Endothelial cell of umbilical vein (primary cell): ENCODE measurements around the gene CPNE9. TPM values are rescaled to one million over a fixed set of nuclear protein-coding genes. Genes with fewer than 3 reads are reported as not detected.
A peak's percentile ranks its signal among the peaks of the same experiment; 100 is the strongest.

Experiments used
- Bru-seq: library from RNA; stranded (reverse); fragments of 400-500 nt; gene quantifications from one replicate; lab custom pipeline; 2021; lab: Mats Ljungman, UMichigan
- BruChase-seq, 2 experiments: library from RNA; stranded (reverse); fragments of 400-500 nt; gene quantifications; one replicate each; lab custom pipeline; 2021; lab: Mats Ljungman, UMichigan
- BruUV-seq: library from RNA; stranded (reverse); fragments of 400-500 nt; replicated peaks from 2 replicates; lab custom pipeline; 2021; lab: Mats Ljungman, UMichigan
- CTCF ChIA-PET: fragments of 300-600, 350-600 bp; sonication (Branson Sonifier 250); formaldehyde crosslinking; loops from one replicate; lab custom pipeline; 2021; ENCODE audit warnings: antibody characterized with exemption, inconsistent platforms; lab: Charles Lee
- POLR2A ChIA-PET: fragments of 300-600, 350-600 bp; sonication (Branson Sonifier 250); formaldehyde crosslinking; loops from one replicate; lab custom pipeline; 2021; ENCODE audit warnings: antibody characterized with exemption, inconsistent platforms; lab: Charles Lee
- DNase-seq: peaks from one replicate; pipeline ENCODE4 v3.0.0-alpha.2; 2011; ENCODE audit warnings: low read depth, low spot score
- FAIRE-seq: peaks from 2 replicates; lab custom pipeline; 2011; peaks lifted over from hg19 to GRCh38; lab: Jason Lieb, UNC
- H2AFZ ChIP-seq: 2 replicates; pipeline ENCODE4 v1.6.0; 2012; ENCODE audit warnings: low read depth, low read length, control low read depth, inconsistent platforms
- H3K27ac ChIP-seq: 2 replicates; pipeline ENCODE4 v1.5.1; 2011; ENCODE audit warnings: low read depth, mild to moderate bottlenecking, control low read depth, low read length, moderate library complexity; ENCODE audit not compliant: insufficient read depth
- H3K27me3 ChIP-seq, 2 experiments: 2 replicates each; pipeline versions ENCODE4 v1.6.0 to v1.6.1; 2011; ENCODE audit warnings: low read length in 2 of 2, mixed read lengths in 1 of 2; ENCODE audit not compliant: control insufficient read depth in 2 of 2, insufficient read depth in 2 of 2
- H3K36me3 ChIP-seq, 2 experiments: 2 replicates in 1 of 2; 3 replicates in 1 of 2; pipeline ENCODE4 v1.5.1; 2011; ENCODE audit warnings: low read length in 2 of 2, mild to moderate bottlenecking in 1 of 2, moderate library complexity in 1 of 2; ENCODE audit not compliant: control insufficient read depth in 2 of 2, insufficient read depth in 2 of 2; ENCODE audit errors: extremely low read depth in 1 of 2
- H3K4me1 ChIP-seq: 3 replicates; pipeline ENCODE4 v1.5.1; 2011; ENCODE audit warnings: mild to moderate bottlenecking, low read length; ENCODE audit not compliant: control insufficient read depth, insufficient read depth; ENCODE audit errors: extremely low read depth
- H3K4me2 ChIP-seq: 2 replicates; pipeline ENCODE4 v1.6.1; 2011; ENCODE audit warnings: low read length, control low read depth, mixed read lengths; ENCODE audit not compliant: insufficient read depth
- H3K4me3 ChIP-seq, 3 experiments: fragments of 200-600 bp in 1 of 3; sonication (generic), shearing (Covaris generic) in 1 of 3; replicated peaks in 1 of 3; 2 replicates each; pipeline ENCODE4 v1.5.1; 2011 to 2016; ENCODE audit warnings: control low read depth in 3 of 3, low read length in 3 of 3, mild to moderate bottlenecking in 2 of 3, inconsistent platforms in 1 of 3, low read depth in 1 of 3, moderate library complexity in 1 of 3; ENCODE audit not compliant: insufficient read depth in 1 of 3
- H3K79me2 ChIP-seq: 2 replicates; pipeline ENCODE4 v1.6.0; 2012; ENCODE audit warnings: low read length, inconsistent platforms; ENCODE audit not compliant: control insufficient read depth, insufficient read depth
- H3K9ac ChIP-seq: replicated peaks from 2 replicates; pipeline ENCODE3; 2011; ENCODE audit warnings: low read length, control low read depth; ENCODE audit not compliant: insufficient read depth; ENCODE audit errors: extremely low read depth
- H3K9me1 ChIP-seq: replicated peaks from 3 replicates; pipeline ENCODE4 v1.6.0; 2011; ENCODE audit warnings: mild to moderate bottlenecking, low read length; ENCODE audit not compliant: control insufficient read depth, insufficient read depth; ENCODE audit errors: extremely low read depth
- H3K9me3 ChIP-seq: replicated peaks from 2 replicates; pipeline ENCODE4 v1.5.1; 2012; ENCODE audit warnings: low read length, inconsistent platforms; ENCODE audit not compliant: control insufficient read depth, insufficient read depth
- H4K20me1 ChIP-seq: replicated peaks from 2 replicates; pipeline ENCODE3; 2011; ENCODE audit warnings: mild to moderate bottlenecking, low read length; ENCODE audit not compliant: control insufficient read depth, insufficient read depth; ENCODE audit errors: extremely low read depth
- EZH2 ChIP-seq: IDR thresholded peaks from 2 replicates; pipeline ENCODE4 v1.6.1; 2012; ENCODE audit warnings: borderline replicate concordance, low read depth, mild to moderate bottlenecking, moderate library complexity, low read length, inconsistent platforms; ENCODE audit not compliant: severe bottlenecking
- FOS ChIP-seq: IDR thresholded peaks from 2 replicates; pipeline ENCODE4 v1.6.1; 2011; ENCODE audit warnings: mild to moderate bottlenecking, low read length, moderate library complexity, borderline replicate concordance; ENCODE audit not compliant: insufficient read depth
- GATA2 ChIP-seq: IDR thresholded peaks from 2 replicates; pipeline ENCODE4 v1.7.0; 2011; ENCODE audit warnings: low read depth, mild to moderate bottlenecking, moderate library complexity, mixed read lengths, low read length; ENCODE audit not compliant: insufficient read length, insufficient read depth
- JUN ChIP-seq: IDR thresholded peaks from 2 replicates; pipeline ENCODE4 v1.6.1; 2011; ENCODE audit warnings: borderline replicate concordance, low read depth; ENCODE audit not compliant: insufficient read length, insufficient read depth
- POLR2AphosphoS5 ChIP-seq: IDR thresholded peaks from 2 replicates; pipeline ENCODE4 v1.6.1; 2012; ENCODE audit warnings: low read depth, mild to moderate bottlenecking, control low read depth, low read length, moderate library complexity; ENCODE audit not compliant: insufficient read depth
- dilution Hi-C: fragments of 300-500 bp; cut with MboI; formaldehyde crosslinking; loops from one replicate; pipeline ENCODE4 v1.15.0; 2019; ENCODE audit warnings: low sequenced_read_pairs; ENCODE audit not compliant: extremely low pct_ligation_motif_present
- intact Hi-C: fragments of 100-400 bp; cut with micrococcal nuclease; formaldehyde crosslinking; loops from one replicate; pipeline ENCODE4 v1.10.0; 2022
- long read RNA-seq: library from polyadenylated mRNA; stranded (forward); transcript quantifications from one replicate; pipeline ENCODE4 v2.0.0, GENCODE V29; 2021
- polyA minus RNA-seq, 3 experiments: library from RNA; depleted of rRNA, polyadenylated mRNA; stranded (reverse); fragments of >200 nt; gene quantifications; 1 replicate in 1 of 3; 2 replicates in 2 of 3; pipeline ENCODE4 v1.2.3, GENCODE V29; 2011
- polyA plus RNA-seq, 4 experiments: library from polyadenylated mRNA; depleted of rRNA in 3 of 4; stranded (reverse) in 3 of 4; unstranded in 1 of 4; fragments of >200 nt; gene quantifications; 2 replicates each; pipeline versions ENCODE4 v1.2.1 to v1.2.3, GENCODE V29; 2011 to 2012; ENCODE audit warnings: missing spikeins in 1 of 4
- total RNA-seq: library from RNA; stranded (reverse); gene quantifications from 2 replicates; pipeline ENCODE4 v1.2.3, GENCODE V29; 2021

Gene CPNE9, protein sequence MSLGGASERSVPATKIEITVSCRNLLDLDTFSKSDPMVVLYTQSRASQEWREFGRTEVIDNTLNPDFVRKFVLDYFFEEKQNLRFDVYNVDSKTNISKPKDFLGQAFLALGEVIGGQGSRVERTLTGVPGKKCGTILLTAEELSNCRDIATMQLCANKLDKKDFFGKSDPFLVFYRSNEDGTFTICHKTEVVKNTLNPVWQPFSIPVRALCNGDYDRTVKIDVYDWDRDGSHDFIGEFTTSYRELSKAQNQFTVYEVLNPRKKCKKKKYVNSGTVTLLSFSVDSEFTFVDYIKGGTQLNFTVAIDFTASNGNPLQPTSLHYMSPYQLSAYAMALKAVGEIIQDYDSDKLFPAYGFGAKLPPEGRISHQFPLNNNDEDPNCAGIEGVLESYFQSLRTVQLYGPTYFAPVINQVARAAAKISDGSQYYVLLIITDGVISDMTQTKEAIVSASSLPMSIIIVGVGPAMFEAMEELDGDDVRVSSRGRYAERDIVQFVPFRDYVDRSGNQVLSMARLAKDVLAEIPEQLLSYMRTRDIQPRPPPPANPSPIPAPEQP
- total RNA-seq (not detected in 2 replicates), polyA plus RNA-seq (not detected in 2 replicates), polyA minus RNA-seq (not detected in 2 replicates), Bru-seq, nascent RNA (percentile 4 among the genes with signal in this experiment), BruChase-seq, experiment 1, labeled RNA remaining after a 6-hour chase (percentile 12 among the genes with signal in this experiment), BruChase-seq, experiment 2, labeled RNA remaining after a 2-hour chase (percentile 4 among the genes with signal in this experiment)
- polyA plus RNA-seq (2011; cell fraction: cytosol; rRNA removed), result not detected in 2 replicates
- 0.13 and 0.26 TPM in 2 replicates for polyA plus RNA-seq (2011; cell fraction: nucleus; rRNA removed)
- polyA plus RNA-seq (2012), result not detected in 2 replicates
- polyA minus RNA-seq (2011; cell fraction: cytosol; rRNA and poly(A)+ RNA removed), result not detected
- polyA minus RNA-seq (2011; cell fraction: nucleus; rRNA and poly(A)+ RNA removed), result not detected in 2 replicates
- long read RNA-seq, result 0 reads

DNA sequence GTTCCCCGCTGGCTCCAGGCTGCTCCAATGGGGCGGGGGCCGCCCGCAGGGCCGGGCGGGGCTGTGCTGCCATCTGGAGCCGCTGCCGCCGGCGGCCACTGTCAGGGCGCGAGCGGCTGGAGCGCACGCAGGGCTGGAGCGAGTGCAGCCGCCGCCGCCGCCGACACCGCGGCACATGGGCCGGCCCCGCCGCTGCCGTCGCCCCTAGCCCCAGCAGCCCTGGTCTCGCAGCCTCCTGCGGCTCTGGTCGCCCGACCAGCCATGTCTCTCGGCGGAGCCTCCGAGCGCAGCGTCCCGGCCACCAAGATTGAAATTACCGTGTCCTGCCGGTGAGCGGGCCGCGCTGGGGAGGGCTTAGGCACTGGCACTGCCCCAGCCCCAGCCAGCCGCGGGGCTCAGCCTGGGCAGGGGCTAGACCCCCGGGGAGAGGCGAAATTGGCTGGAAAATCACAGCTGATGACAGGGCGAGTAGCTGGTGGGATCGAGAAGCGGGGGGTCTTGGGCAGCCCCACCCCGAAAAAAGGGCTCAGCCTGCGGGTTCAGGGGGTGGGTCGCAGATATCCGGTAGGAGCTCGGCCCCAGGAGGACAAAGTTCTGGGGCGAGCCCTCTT lies at the start of gene CPNE9:
TSS of gene CPNE9 (plus strand) at position 98 of the 611 bp plus-strand sequence. CDS start at position 262, 164 bp downstream.
- CTCF ChIA-PET, result no interaction called here

More for the DNA sequence above, at the start of gene CPNE9:
- Histone ChIP-seq H3K36me3 (peaks cover 0 to 4% of the 10 kb centered on the region in 2 experiments), H3K9ac (no peak within 1 kb of the TSS), H3K9me3 (no peaks in the 10 kb centered on the region), H3K4me1 (peaks cover 7% of the 10 kb centered on the region), H4K20me1 (no peaks in the 10 kb centered on the region), H3K4me2 (peak within 1 kb of the TSS; percentile 34), H2AFZ (no peak within 1 kb of the TSS), H3K27ac (no peak within 1 kb of the TSS), H3K79me2 (no peaks in the 10 kb centered on the region), H3K9me1 (no peaks in the 10 kb centered on the region), H3K4me3 (no peak within 1 kb of the TSS), H3K27me3 (peaks cover 1 to 8% of the 10 kb centered on the region in 2 experiments)
- FAIRE-seq, result no peak
- dilution Hi-C loops (no loop called here), intact Hi-C loops (loop anchor here (1.0 to 10.0 kb wide), 2 partner anchors 27 to 349 kb away; partner anchors contain the start of gene BRPF1)
- TF ChIP-seq EZH2 (peak; percentile 34), POLR2AphosphoS5 (no peak), GATA2 (no peak), FOS (no peak), JUN (no peak)
- no TSS peak for BruUV-seq
- POLR2A ChIA-PET, result no interaction called here
- no peak for DNase-seq
